Measurements from ENCODE around the gene TNKS1BP1. TPM values are rescaled to one million over a fixed set of nuclear protein-coding genes. Genes with fewer than 3 reads are reported as not detected.
A peak's percentile ranks its signal among the peaks of the same experiment; 100 is the strongest.

Gene TNKS1BP1, protein sequence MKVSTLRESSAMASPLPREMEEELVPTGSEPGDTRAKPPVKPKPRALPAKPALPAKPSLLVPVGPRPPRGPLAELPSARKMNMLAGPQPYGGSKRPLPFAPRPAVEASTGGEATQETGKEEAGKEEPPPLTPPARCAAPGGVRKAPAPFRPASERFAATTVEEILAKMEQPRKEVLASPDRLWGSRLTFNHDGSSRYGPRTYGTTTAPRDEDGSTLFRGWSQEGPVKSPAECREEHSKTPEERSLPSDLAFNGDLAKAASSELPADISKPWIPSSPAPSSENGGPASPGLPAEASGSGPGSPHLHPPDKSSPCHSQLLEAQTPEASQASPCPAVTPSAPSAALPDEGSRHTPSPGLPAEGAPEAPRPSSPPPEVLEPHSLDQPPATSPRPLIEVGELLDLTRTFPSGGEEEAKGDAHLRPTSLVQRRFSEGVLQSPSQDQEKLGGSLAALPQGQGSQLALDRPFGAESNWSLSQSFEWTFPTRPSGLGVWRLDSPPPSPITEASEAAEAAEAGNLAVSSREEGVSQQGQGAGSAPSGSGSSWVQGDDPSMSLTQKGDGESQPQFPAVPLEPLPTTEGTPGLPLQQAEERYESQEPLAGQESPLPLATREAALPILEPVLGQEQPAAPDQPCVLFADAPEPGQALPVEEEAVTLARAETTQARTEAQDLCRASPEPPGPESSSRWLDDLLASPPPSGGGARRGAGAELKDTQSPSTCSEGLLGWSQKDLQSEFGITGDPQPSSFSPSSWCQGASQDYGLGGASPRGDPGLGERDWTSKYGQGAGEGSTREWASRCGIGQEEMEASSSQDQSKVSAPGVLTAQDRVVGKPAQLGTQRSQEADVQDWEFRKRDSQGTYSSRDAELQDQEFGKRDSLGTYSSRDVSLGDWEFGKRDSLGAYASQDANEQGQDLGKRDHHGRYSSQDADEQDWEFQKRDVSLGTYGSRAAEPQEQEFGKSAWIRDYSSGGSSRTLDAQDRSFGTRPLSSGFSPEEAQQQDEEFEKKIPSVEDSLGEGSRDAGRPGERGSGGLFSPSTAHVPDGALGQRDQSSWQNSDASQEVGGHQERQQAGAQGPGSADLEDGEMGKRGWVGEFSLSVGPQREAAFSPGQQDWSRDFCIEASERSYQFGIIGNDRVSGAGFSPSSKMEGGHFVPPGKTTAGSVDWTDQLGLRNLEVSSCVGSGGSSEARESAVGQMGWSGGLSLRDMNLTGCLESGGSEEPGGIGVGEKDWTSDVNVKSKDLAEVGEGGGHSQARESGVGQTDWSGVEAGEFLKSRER (N-terminal part only)
- 122 TPM in 2 replicates for total RNA-seq (2021; fragmentation: NEBNext Ultra II Directional; extraction: Animal tissue kit (Norgen Biotek cat#: 25700))
- 50.0 and 72.3 TPM in 2 replicates for polyA plus RNA-seq (2011; rRNA removed)
- 35.2 TPM for polyA plus RNA-seq (2011; cell fraction: cytosol; rRNA removed)
- 113 TPM for polyA plus RNA-seq (2011; cell fraction: nucleus; rRNA removed)
- 95.5 to 126 TPM (median 111 TPM) in 4 replicates for polyA plus RNA-seq (2012, experiment 1 of 2)
- 120 TPM for polyA plus RNA-seq (2012, experiment 2 of 2)
- 157 TPM for polyA plus RNA-seq (2013, experiment 1 of 2)
- 155 TPM for polyA plus RNA-seq (2013, experiment 2 of 2)
- 48.2 and 84.0 TPM in 2 replicates for polyA minus RNA-seq (2011; rRNA and poly(A)+ RNA removed)
- polyA minus RNA-seq (2011; cell fraction: cytosol; rRNA and poly(A)+ RNA removed): 38.4 TPM
- 45.4 TPM for polyA minus RNA-seq (2011; cell fraction: nucleus; rRNA and poly(A)+ RNA removed)
- long read RNA-seq, experiment 1, transcript TNKS1BP1-202 (6 exons, 1,946 nt): major isoform, 6 of 44 reads
- long read RNA-seq, experiment 1, partial matches to known transcripts: 33 of 44 reads
- long read RNA-seq, experiment 1, other reads (novel, unspliced or antisense): 3 of 44 reads
- long read RNA-seq, experiment 2, partial matches to known transcripts: 9 of 10 reads
- long read RNA-seq, experiment 2, other reads (novel, unspliced or antisense): 1 of 10 reads

DNA sequence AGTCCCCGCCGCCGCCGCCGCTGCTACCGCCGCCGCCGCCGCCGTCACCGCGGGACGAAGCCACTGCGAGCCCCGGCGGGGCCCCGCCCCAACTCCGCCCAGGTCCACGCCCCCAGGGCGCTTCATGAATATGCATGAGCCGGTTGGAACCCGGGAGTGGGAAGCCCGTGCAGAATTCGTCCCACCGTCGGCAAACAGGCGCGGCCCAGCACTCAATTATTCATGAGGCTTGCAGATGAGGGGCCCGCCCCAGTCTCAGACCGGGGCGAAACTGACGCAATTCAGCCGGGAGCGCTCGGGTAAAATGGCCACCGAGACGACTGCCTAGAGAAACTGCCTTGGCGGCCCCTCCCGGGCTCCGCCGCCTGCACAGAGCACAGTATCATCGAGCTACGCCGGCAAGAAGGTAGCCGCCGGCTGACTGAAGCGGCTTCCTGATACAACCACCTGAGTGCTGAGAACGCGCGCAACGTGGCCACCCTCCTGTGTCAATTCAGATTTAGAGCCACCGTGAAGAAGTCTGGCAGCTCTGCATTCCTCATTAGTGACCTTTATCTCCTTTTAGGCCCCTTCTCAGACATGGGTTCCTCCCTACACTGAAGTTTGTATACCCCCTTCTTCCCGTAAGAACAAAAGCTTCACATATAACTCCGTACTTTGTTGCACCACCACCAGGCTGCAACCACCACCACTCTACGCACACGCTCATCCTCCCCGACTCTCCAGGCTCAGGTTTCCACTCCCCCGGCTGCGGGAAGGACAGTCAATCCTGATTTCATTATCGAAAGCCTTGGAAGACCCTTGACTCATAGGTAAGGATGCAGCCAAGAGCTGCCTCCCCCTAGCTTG is at the start of gene TNKS1BP1:
TNKS1BP1 (minus strand) TSS at position 67 of the 849 bp plus-strand sequence. CDS start 3,067 bp downstream, outside the sequence.
- Histone ChIP-seq H3K14ac (ENCODE audit: insufficient read length) (no peak within 1 kb of the TSS), H3K9me3 (ENCODE audit: insufficient read depth in 2 of 2, low read depth in 1 of 2, low read length in 1 of 2) (no peaks in the 10 kb centered on the region), H3K4me2 (ENCODE audit: insufficient read depth in 1 of 2, low read depth in 2 of 2, low read length in 2 of 2) (peak within 1 kb of the TSS; percentile 91 to 96), H2BK15ac (ENCODE audit: low read length) (peak within 1 kb of the TSS; percentile 88), H2BK120ac (replicated peaks; ENCODE audit: low read depth, low read length) (peak within 1 kb of the TSS; percentile 56), H3K18ac (ENCODE audit: extremely low read depth, low read length) (peak within 1 kb of the TSS; percentile 94), H3K56ac (replicated peaks; ENCODE audit: insufficient read length, low read depth, low read length) (peak within 1 kb of the TSS; percentile 62), H3K9ac (replicated peaks in 1 of 4; ENCODE audit: extremely low read depth in 1 of 4, low read depth in 3 of 4, low read length in 3 of 4) (peak within 1 kb of the TSS; percentile 63 to 91 (median 85)), H3K23ac (ENCODE audit: insufficient read length) (no peak within 1 kb of the TSS), H3K27me3 (replicated peaks in 1 of 4; ENCODE audit: control insufficient read depth in 3 of 4, extremely low read depth in 1 of 4, insufficient read depth in 3 of 4, low read length in 3 of 4) (no peaks in the 10 kb centered on the region), H4K8ac (ENCODE audit: extremely low read depth, insufficient read depth, low read length) (peak within 1 kb of the TSS; percentile 96), H2BK5ac (ENCODE audit: low read depth, low read length) (peak within 1 kb of the TSS; percentile 94), H3K4me3 (ENCODE audit: extremely low read depth in 1 of 4, insufficient read depth in 2 of 4, low read depth in 3 of 4, low read length in 4 of 4) (peak within 1 kb of the TSS; percentile 82 to 90 (median 88)), H3K4ac (replicated peaks; ENCODE audit: insufficient read length, low read depth, low read length) (peak within 1 kb of the TSS; percentile 84), H3K23me2 (ENCODE audit: low read depth, low read length) (peaks cover 17% of the 10 kb centered on the region), H4K20me1 (replicated peaks in 1 of 2; ENCODE audit: control insufficient read depth in 1 of 2, insufficient read depth in 2 of 2, low read length in 2 of 2) (peaks cover 3 to 5% of the 10 kb centered on the region in 2 experiments), H3K36me3 (ENCODE audit: control insufficient read depth in 2 of 4, insufficient read depth in 4 of 4, low read length in 3 of 4) (peaks cover 22 to 56% (median 46%) of the 10 kb centered on the region in 4 experiments), H2AFZ (ENCODE audit: low read length) (0 out of 2 replicates have a peak within 1 kb of the TSS, but pooled peaks have one; percentile 7), H4K91ac (replicated peaks; ENCODE audit: insufficient read length, low read length) (peak within 1 kb of the TSS; percentile 90), H3K4me1 (replicated peaks in 1 of 4; ENCODE audit: control insufficient read depth in 3 of 4, insufficient read depth in 4 of 4, low read length in 3 of 4) (peaks cover 0 to 24% (median 19%) of the 10 kb centered on the region in 4 experiments; a peak in 6 of 7 replicates), H3K27ac (ENCODE audit: low read depth, low read length) (peak within 1 kb of the TSS; percentile 96), H3K79me1 (ENCODE audit: low read depth, low read length) (peaks cover 18% of the 10 kb centered on the region), H2BK20ac (ENCODE audit: low read length) (0 out of 2 replicates have a peak within 1 kb of the TSS, but pooled peaks have one; percentile 80), H2BK12ac (ENCODE audit: low read depth, low read length) (peak within 1 kb of the TSS; percentile 94), H4K5ac (ENCODE audit: insufficient read length, low read depth, low read length) (peak within 1 kb of the TSS; percentile 77), H2AK5ac (ENCODE audit: low read depth, low read length) (no peak within 1 kb of the TSS), H3K79me2 (ENCODE audit: control insufficient read depth in 1 of 2, insufficient read depth in 2 of 2, low read length in 2 of 2) (peaks cover 8 to 38% of the 10 kb centered on the region in 2 experiments)
- DNase-seq (ENCODE audit: low read depth in 1 of 2, low spot score in 2 of 2) (peak; percentile 95), FAIRE-seq (no peak)
- ChIA-PET CTCF (ENCODE audit: partially characterized antibody) (interaction anchor here (1.2 to 2.7 kb wide), 4 partner anchors 9 to 168 kb away, joined by 3 to 20 read pairs (median 6); partner anchors contain the start of gene P2RX3), POLR2A (ENCODE audit: partially characterized antibody) (interaction anchor here (0.6 to 45.7 kb wide), 29 partner anchors 1 to 315 kb away, joined by 3 to 1279 read pairs (median 4); partner anchors contain the start of genes P2RX3, RTN4RL2, SERPING1 and SLC43A1)
- WGBS, 2 experiments (ENCODE audit: extremely low coverage in 1 of 2, insufficient coverage in 1 of 2, insufficient read length in 1 of 2, insufficient replicate concordance in 2 of 2, low coverage in 1 of 2, low lambda C conversion rate in 2 of 2, missing lambda C conversion rate in 1 of 2): 10% methylated on average over 42 of the region's 61 CpGs; no CpG with 5 or more reads in 1 of the 2 experiments
- TF ChIP-seq NRF1 (IDR thresholded peaks at IDR 0.05; ENCODE audit: low read depth, low read length): no peak
- TF ChIP-seq JUND (IDR thresholded peaks at IDR 0.05; ENCODE audit: low read length): peak; percentile 70; the same call in 1 of the 2 replicates
